Parietal lobe (tissue), 2 donors: ENCODE data around the gene PPP1R2B. TPM values are rescaled to one million over a fixed set of nuclear protein-coding genes. Genes with fewer than 3 reads are reported as not detected.

Experiments
- small RNA-seq: library from RNA; depleted of rRNA; stranded (forward); fragments of <200 nt; gene quantifications from one replicate; pipeline ENCODE3, GENCODE V24; 2014; ENCODE audit warnings: low replicate concordance
- total RNA-seq: library from RNA; depleted of rRNA; stranded (reverse); fragments of >200 nt; gene quantifications from one replicate; pipeline ENCODE4 v1.2.3, GENCODE V29; 2014

The PPP1R2B gene
- not detected for total RNA-seq

GRCh38 chr5:156850206-156850751, at the start of gene PPP1R2B:
TSS of gene PPP1R2B (plus strand) at chr5:156850295. CDS start at chr5:156850563, 268 bp downstream.

Small RNAs within 50 kb of the gene (small RNA-seq; reads per million reads assigned to genes)
- gene RNU6-556P: not detected

Other genes with a start within 250 kb of the PPP1R2B start
- gene TIMD4, start 112.9 kb downstream of the PPP1R2B start, total RNA-seq: not detected
- 0.94 TPM for gene HAVCR1, start 208.8 kb downstream of the PPP1R2B start, total RNA-seq